Measurements from ENCODE around the gene CORO2A. TPM values are rescaled to one million over a fixed set of nuclear protein-coding genes. Genes with fewer than 3 reads are reported as not detected.
"Not testable (repeated sequence)": the region's sequence is repeated elsewhere in the genome, so short reads cannot be mapped to it uniquely, and the experiment has no call there.

CORO2A gene
- total RNA-seq, 1 experiment from 2014 or later, result 1.3 TPM

DNA sequence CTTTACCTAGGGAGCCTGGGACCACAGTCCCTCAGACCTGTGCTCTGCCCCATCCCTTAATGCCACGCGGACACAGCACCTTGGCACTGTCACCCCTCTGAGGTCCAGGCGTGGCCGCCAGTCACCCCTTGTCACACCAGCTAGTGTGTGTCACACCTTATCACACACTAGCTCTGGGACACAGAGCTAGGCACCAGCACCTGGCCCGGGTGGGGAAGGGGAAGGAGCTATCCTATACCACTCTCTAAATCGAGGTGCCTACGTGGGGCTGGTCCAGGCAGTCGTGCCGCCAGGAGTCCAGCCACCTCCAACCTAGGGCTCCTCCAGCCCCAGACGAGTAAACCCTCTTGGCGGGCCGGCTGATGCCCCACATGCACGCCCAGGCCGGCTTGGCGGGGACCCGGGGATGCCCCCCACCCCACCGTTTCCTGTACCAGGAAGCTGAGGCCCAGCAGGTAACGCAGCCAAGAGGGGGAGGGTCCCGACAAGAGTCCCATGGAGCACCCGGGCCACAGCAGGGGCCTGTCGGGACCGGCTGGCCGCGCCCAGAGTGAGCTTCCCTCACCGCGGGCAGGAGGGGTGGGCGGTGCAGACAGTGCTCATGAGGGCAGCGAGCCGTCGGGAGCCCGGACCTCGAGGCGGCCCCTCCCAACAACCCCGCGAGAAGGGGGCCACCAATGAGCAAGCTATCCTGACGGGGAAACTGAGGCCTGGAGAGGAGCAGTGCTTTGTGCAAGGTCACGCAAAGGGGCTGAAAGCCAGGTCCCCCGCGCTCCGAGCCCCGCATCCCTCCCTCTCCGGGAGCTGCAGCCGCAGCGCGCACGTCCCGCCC is 550 bp downstream of the CORO2A start:
- DNase-seq (ENCODE audit: low read depth), result peak; percentile 10

DNA sequence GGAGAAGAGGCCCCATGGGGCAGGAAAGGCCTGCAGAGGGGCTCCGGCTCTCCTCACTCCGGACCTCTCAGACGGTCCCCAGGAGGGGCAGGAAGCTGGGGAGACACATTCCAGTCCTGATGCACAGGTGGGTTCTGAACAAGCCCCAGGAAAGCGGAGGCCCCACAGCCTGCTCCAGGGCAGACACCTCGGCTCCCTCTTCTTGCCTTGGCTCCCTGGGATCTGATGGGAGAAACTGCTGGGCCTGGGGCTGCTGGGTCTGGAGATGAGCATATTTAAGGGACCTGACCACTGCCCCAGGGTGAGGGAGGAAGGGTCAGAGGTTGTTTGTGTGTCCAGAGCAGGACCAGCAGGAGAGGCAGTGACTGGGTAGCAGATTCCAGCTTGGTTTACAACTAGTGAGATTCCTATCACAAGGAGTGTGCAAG is 1.2 kb downstream of the CORO2A start:
- DNase-seq (ENCODE audit: low read depth), result no peak

GRCh38 chr9:98190757-98191105 is 1.7 kb downstream of the CORO2A start:
- no peak for DNase-seq (ENCODE audit: low read depth)

DNA sequence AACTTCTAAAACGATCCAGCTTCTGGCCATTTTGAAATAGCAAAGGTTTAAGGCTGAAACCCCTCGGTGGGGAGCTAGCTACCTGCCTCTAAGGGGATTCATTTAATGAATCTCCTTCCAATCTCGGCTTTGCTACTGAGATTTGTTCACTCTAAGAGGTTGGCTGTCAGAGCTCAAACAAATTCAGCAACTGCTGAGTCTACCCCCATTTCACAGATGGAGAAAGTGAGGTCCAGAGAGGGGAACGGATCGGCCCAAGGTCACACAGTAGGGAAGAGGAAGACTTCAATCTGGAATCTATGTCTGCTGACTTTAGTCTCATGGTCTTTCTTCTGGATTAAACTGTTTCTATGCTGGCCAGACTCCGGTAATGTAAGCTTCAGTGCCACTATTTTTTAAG is 3.0 kb downstream of the CORO2A start:
- DNase-seq (ENCODE audit: low read depth), result no peak

DNA sequence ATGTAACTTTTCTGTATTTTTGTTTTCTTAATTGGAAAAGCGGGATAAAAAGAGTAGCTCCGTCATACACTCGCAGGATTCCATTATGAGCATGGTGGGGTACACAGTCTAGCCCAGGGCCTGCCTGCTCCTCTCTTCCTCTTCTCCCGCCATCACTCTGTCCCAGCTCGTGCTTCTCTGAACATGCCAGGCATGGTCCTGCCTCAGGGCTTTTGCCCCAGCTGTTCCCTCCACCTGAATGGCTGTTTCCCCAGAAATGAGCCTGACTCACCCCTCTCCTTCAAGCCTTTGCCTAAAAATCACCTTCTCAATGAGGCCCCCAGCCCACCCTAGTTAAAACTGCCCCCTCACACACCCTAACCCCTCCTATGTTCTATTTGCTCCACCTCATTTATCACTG is 4.5 kb downstream of the CORO2A start:
- DNase-seq (ENCODE audit: low read depth), result no peak

GRCh38 chr9:98186236-98186635 is 6.2 kb downstream of the CORO2A start:
- no peak for DNase-seq (ENCODE audit: low read depth)

GRCh38 chr9:98185611-98186171 is 6.7 kb downstream of the CORO2A start:
- no peak for DNase-seq (ENCODE audit: low read depth)

- no peak for DNase-seq (ENCODE audit: low read depth)
These were observed 7.3 kb downstream of the CORO2A start for GRCh38 chr9:98185021-98185567.

- no peak for DNase-seq (ENCODE audit: low read depth)
These were observed 8.1 kb downstream of the CORO2A start for GRCh38 chr9:98184326-98184725.

DNA sequence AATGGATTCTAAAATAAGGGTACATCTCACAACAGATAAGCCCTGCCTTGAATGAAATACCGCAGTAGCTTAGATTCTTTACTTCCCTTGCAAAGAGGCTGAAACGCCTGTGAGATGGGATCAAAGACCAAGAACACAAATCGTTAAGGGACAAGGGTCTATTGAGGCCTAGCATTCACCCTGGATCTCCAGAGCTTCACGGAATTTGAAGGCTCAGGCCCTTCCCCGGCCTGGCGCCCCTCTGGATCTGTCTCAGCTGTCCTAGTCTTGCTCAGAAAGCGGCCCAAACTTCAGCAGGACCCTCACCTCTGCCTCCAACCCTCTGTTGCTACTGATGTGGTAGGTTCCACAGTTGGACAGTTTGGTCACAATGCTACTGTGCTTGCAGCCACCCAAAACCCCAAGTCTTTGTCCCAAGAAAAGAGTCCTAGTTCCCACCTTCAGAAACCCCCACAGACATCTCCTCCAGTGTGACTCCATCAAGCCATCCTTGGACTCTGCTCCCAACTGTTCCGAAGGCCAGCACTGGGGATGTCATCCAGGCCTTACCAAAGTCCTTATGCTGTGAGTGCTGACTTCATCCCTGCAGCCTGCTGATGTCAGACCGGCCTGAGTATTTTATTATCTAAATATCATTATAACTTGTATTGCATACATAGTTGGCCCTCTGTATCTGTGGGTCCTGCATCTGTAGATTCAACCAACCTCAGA is 9.4 kb downstream of the CORO2A start:
- no peak for DNase-seq (ENCODE audit: low read depth)

DNA sequence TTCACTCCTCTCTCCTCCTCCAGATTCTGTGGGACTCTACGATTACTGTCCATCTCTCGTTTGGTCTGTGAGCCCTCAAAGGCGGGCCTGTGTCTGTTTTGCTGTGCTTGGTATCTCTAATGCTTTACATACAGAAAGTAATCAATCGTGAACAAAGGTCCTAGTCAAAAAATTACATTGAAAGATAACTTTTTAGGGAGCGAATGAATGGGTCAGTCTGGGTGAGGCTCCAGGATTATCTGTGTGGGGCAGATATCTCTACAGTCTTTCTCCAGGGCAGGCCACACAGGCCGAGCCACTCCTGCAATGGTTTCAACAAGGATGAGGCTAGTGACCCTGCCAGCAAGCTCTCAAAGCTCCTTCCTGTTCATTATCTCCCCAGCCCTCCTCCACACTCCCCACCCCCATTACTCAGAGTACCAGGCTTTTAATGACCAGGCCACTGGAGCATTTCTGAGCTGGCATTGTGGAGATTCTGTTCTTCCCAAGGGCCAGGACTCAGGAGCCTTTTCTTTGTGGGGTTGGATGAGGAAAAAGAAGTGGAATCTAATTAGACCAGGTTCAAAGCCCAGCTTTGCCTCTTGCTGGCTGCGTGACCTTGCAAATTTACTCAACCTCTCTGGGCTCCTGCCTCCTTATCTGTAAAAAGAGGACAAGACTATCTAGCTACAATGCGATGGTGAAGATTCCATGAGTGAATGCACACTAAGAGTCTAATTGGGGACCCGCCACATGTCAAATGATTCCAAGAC is 10.2 kb downstream of the CORO2A start:
- no peak for DNase-seq (ENCODE audit: low read depth)

GRCh38 chr9:98181746-98182068 is 10.7 kb downstream of the CORO2A start:
- DNase-seq (ENCODE audit: low read depth), result no peak

GRCh38 chr9:98180996-98181395 is 11.4 kb downstream of the CORO2A start:
- DNase-seq (ENCODE audit: low read depth), result no peak

DNA sequence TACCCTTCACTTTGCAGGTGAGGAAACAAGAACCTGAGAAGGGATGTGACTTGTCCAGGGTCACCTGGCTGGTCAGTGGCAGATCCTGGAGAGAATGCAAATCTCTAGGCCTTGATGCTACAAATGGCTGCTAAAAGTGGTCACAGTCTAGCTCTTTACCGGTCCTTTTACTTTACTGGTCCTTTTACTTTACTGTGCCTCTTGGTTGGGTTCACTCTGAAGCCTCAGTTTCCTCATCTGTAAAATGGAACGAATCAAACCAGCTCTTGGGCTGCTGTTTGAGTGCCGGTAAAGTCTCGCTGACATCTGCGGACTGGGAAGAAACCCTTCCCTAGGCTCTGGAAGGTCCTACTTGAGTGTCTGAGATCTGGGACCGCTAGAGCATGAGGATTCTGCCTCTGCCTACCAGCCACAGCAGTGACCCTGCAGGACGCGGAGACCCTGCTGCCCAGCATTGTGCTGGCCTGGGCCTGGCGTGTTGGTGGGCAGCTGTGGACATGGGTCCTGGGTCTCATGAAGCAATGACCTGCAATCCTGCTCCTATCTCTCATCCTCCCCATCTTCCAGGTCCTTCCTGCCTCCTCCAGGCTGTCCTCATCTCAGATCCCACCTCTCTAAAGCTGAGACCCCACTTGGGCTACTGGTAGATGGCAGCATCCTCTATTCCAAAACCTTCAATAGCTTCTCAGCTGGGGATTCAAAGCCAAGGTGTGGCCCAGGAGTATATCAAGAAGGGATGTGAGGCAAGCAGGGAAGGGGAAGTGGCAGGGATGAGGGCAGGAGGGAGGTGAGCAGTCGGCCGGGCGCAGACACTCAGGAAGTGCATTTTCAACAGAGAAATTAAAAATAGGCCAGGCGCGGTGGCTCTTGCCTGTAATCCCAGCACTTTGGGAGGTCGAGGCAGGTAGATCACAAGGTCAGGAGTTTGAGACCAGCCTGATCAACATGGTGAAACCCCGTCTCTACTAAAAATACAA is 13.3 kb downstream of the CORO2A start:
- DNase-seq (ENCODE audit: low read depth), result no peak

DNA sequence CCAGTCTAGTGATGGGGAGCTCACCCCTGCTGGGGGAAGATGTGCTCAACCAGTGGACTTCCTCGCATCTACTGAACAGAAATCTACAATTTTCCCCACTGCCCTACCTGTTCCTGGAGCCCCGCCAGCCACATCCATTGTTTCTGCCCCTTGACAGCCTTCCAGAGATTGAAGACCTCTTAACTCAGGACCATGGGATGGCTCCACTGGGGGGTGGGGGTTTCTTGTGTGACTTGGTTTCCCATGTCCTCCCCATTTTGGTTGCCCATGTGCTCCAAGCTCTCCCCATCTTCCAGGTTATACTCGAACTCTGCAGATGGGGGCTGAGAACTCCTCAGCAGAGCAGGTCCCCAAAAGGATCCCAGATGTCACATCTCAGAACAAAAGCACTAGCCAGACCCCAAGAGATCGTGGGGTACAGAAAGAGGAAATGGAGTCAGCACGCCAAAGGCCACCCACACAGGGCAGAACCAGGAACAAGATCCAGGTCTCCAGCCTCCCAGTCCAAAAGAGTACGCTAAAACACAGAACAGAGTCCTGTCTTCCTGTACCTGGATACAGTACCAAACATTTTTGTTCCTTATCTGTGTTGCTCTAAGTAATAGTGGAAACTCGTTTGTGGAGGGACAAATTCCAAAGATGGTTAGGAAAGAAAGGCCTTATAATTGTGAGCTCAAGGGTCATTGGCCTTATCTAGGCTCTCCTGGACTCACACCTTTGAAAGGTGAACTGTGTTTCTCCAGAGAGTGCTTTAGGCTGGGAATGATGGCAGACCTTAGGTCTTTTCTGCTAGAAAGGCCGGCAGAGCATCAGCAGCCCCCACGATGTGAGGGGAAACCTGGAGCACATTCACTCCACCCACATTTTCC is 15.8 kb downstream of the CORO2A start:
- no peak for DNase-seq (ENCODE audit: low read depth)

- DNase-seq (ENCODE audit: low read depth), result no peak
These were observed 16.7 kb downstream of the CORO2A start for GRCh38 chr9:98175762-98176161.

- no peak for DNase-seq (ENCODE audit: low read depth)
These were observed 17.3 kb downstream of the CORO2A start for GRCh38 chr9:98175028-98175569.

DNA sequence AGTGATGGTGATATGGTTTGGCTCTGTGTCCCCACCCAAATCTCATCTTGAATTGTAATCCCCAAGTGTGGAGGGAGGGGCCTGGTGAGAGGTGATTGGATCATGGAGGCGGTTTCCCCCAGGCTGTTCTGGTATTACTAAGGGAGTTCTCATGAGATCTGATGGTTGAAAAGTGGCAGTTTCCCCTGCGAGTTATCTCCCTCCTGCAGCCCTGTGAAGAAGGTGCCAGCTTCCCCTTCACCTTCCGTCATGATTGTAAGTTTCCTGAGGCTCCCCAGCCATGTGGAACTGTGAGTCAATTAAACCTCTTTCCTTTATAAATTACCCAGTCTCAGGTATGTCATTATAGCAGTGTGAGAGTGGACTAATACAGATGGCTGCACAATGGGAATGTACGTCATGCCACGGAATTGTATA is 17.9 kb downstream of the CORO2A start:
- not testable (repeated sequence) for DNase-seq (ENCODE audit: low read depth)

- no peak for DNase-seq (ENCODE audit: low read depth)
These were observed 19.3 kb downstream of the CORO2A start for GRCh38 chr9:98173181-98173580.

- DNase-seq (ENCODE audit: low read depth), result peak; percentile 36
These were observed 19.8 kb downstream of the CORO2A start for GRCh38 chr9:98172604-98173003.

Measured in RPMI7951 (cell line).